Naive thymus-derived CD4-positive, alpha-beta T cell (primary cell): Measurements from ENCODE around the gene STIL. TPM values are rescaled to one million over a fixed set of nuclear protein-coding genes. Genes with fewer than 3 reads are reported as not detected.
"Not testable (repeated sequence)": the region's sequence is repeated elsewhere in the genome, so short reads cannot be mapped to it uniquely, and the experiment has no call there.

Source experiments
- ATAC-seq: fragments of 150-1000 bp; cut with Tn5 transposase; 2 replicates; pipeline ENCODE4 v1.10.0; 2021; ENCODE audit warnings: mild to moderate bottlenecking, moderate library complexity
- CTCF ChIA-PET: fragments of 350-600 bp; sonication (Branson Sonifier 250); formaldehyde crosslinking; loops from one replicate; lab custom pipeline; 2021; ENCODE audit warnings: antibody characterized with exemption; lab: Charles Lee
- POLR2A ChIA-PET: fragments of 350-600 bp; sonication (Branson Sonifier 250); formaldehyde crosslinking; loops from one replicate; lab custom pipeline; 2021; ENCODE audit warnings: antibody characterized with exemption, inconsistent platforms; lab: Charles Lee
- DNase-seq, 9 donors: peaks; one replicate each; pipeline versions ENCODE4 v3.0.0 to v3.0.0-alpha.2; 2020 to 2022; ENCODE audit warnings: mixed read lengths in 1 of 9
- H3K27ac ChIP-seq: one replicate; pipeline ENCODE4 v1.7.0; 2013; ENCODE audit warnings: mild to moderate bottlenecking, low read depth, low read length, moderate library complexity
- H3K27me3 ChIP-seq, 2 donors: one replicate each; pipeline ENCODE4 v1.7.0; 2013; ENCODE audit warnings: low read length in 2 of 2, mild to moderate bottlenecking in 2 of 2, moderate library complexity in 2 of 2; ENCODE audit not compliant: control insufficient read depth in 2 of 2, insufficient read depth in 2 of 2
- H3K36me3 ChIP-seq, 3 experiments: 1 replicate in 2 of 3; 2 replicates in 1 of 3; pipeline ENCODE4 v1.7.0; 2013; ENCODE audit warnings: low read length in 3 of 3, mild to moderate bottlenecking in 3 of 3, moderate library complexity in 1 of 3; ENCODE audit not compliant: insufficient read depth in 3 of 3, control insufficient read depth in 2 of 3
- H3K4me1 ChIP-seq, 2 donors: one replicate each; pipeline ENCODE4 v1.7.0; 2013; ENCODE audit warnings: low read length in 2 of 2, mild to moderate bottlenecking in 2 of 2, moderate library complexity in 1 of 2; ENCODE audit not compliant: control insufficient read depth in 2 of 2, insufficient read depth in 2 of 2
- H3K4me3 ChIP-seq: 2 replicates; pipeline ENCODE4 v1.7.0; 2013; ENCODE audit warnings: mild to moderate bottlenecking, low read length
- H3K9me3 ChIP-seq, 3 experiments: 1 replicate in 2 of 3; 2 replicates in 1 of 3; pipeline ENCODE4 v1.7.0; 2013; ENCODE audit warnings: low read length in 3 of 3; ENCODE audit not compliant: control insufficient read depth in 2 of 3
- H3K27ac Mint-ChIP-seq, 9 donors: one replicate each; pipeline ENCODE4 v1.8.0; 2020 to 2022; ENCODE audit warnings: mixed read lengths in 9 of 9, mild to moderate bottlenecking in 8 of 9, moderate library complexity in 5 of 9, inconsistent platforms in 2 of 9
- H3K27me3 Mint-ChIP-seq, 5 donors: one replicate each; pipeline ENCODE4 v1.8.0; 2021 to 2022; ENCODE audit warnings: mixed read lengths in 5 of 5, mild to moderate bottlenecking in 1 of 5
- H3K36me3 Mint-ChIP-seq, 5 donors: one replicate each; pipeline ENCODE4 v1.8.0; 2020 to 2022; ENCODE audit warnings: mixed read lengths in 5 of 5, mild to moderate bottlenecking in 3 of 5, inconsistent platforms in 1 of 5
- H3K4me1 Mint-ChIP-seq, 7 donors: one replicate each; pipeline ENCODE4 v1.8.0; 2020 to 2022; ENCODE audit warnings: mixed read lengths in 7 of 7, mild to moderate bottlenecking in 3 of 7, inconsistent platforms in 1 of 7
- H3K4me3 Mint-ChIP-seq, 10 donors: one replicate each; pipeline ENCODE4 v1.8.0; 2020 to 2022; ENCODE audit warnings: mild to moderate bottlenecking in 10 of 10, mixed read lengths in 10 of 10, moderate library complexity in 6 of 10, inconsistent platforms in 2 of 10
- H3K9me3 Mint-ChIP-seq, 11 donors: one replicate each; pipeline ENCODE4 v1.8.0; 2020 to 2022; ENCODE audit warnings: mixed read lengths in 11 of 11, mild to moderate bottlenecking in 4 of 11, inconsistent platforms in 1 of 11, moderate library complexity in 1 of 11
- intact Hi-C, 2 donors: fragments of 100-400 bp; cut with micrococcal nuclease; formaldehyde crosslinking; loops; one replicate each; pipeline ENCODE4 v1.15.1; 2023
- polyA plus RNA-seq, 2 donors: library from polyadenylated mRNA; unstranded; fragments of 300-500 nt; fragmentation: Illumina TruSeq; gene quantifications; one replicate each; pipeline ENCODE4 v1.2.3, GENCODE V29; 2021
- total RNA-seq, 6 experiments: library from RNA in 5 of 6; stranded (reverse) in 5 of 6; gene quantifications; 1 replicate in 5 of 6; 2 replicates in 1 of 6; pipeline ENCODE4 v1.2.3 and lab custom pipeline; 2021 to 2026

The STIL gene
- total and polyA plus RNA-seq, 7 experiments from 2014 or later: 0.47 to 28.5 (median 1.4) TPM

- H3K36me3 Mint-ChIP-seq: peaks cover 0 to 17% (median 0%) of the 10 kb centered on the region in 5 donors
- no peaks in the 10 kb centered on the region for H3K9me3 Mint-ChIP-seq
- Histone ChIP-seq H3K4me3 (no peak overlapping the region), H3K4me1 (no peaks in the 10 kb centered on the region), H3K36me3 (no peaks in the 10 kb centered on the region), H3K27me3 (no peaks in the 10 kb centered on the region), H3K27ac (no peak overlapping the region), H3K9me3 (no peaks in the 10 kb centered on the region)
- ChIA-PET POLR2A (no interaction called here), CTCF (no interaction called here)
- no peak for ATAC-seq
- peaks cover 4 to 30% (median 11%) of the 10 kb centered on the region in 7 donors for H3K4me1 Mint-ChIP-seq
- peaks cover 0 to 3% (median 0%) of the 10 kb centered on the region in 5 donors for H3K27me3 Mint-ChIP-seq
- intact Hi-C loops: no loop called here
- H3K27ac Mint-ChIP-seq: no peak overlapping the region
- H3K4me3 Mint-ChIP-seq: no peak overlapping the region
- no peak for DNase-seq
Observed at GRCh38 chr1:47309427-47309826, 4.5 kb downstream of the STIL start.

GRCh38 chr1:47302472-47302871 is 11.5 kb downstream of the STIL start:
- no peaks in the 10 kb centered on the region for H3K4me1 ChIP-seq
- H3K27ac ChIP-seq: no peak overlapping the region
- no peaks in the 10 kb centered on the region for H3K27me3 ChIP-seq
- DNase-seq (no peak), ATAC-seq (no peak)
- H3K4me3 ChIP-seq: no peak overlapping the region
- no peaks in the 10 kb centered on the region for H3K9me3 ChIP-seq
- Mint-ChIP-seq H3K9me3 (no peaks in the 10 kb centered on the region), H3K36me3 (peaks cover 4 to 25% (median 20%) of the 10 kb centered on the region in 5 donors), H3K27ac (no peak overlapping the region), H3K4me3 (no peak overlapping the region), H3K4me1 (peaks cover 0 to 18% (median 0%) of the 10 kb centered on the region in 7 donors), H3K27me3 (no peaks in the 10 kb centered on the region)
- intact Hi-C loops: no loop called here
- ChIA-PET CTCF (no interaction called here), POLR2A (no interaction called here)
- no peaks in the 10 kb centered on the region for H3K36me3 ChIP-seq

GRCh38 chr1:47298025-47298699 is 15.8 kb downstream of the STIL start:
- no peaks in the 10 kb centered on the region for H3K27me3 ChIP-seq
- H3K36me3 ChIP-seq: no peaks in the 10 kb centered on the region
- DNase-seq (no peak), ATAC-seq (no peak)
- Mint-ChIP-seq H3K27ac (no peak overlapping the region), H3K36me3 (peaks cover 4 to 20% (median 18%) of the 10 kb centered on the region in 5 donors), H3K27me3 (no peaks in the 10 kb centered on the region), H3K4me3 (no peak overlapping the region), H3K4me1 (peaks cover 0 to 6% (median 0%) of the 10 kb centered on the region in 7 donors), H3K9me3 (no peaks in the 10 kb centered on the region)
- POLR2A ChIA-PET: no interaction called here
- H3K9me3 ChIP-seq: no peaks in the 10 kb centered on the region
- CTCF ChIA-PET: no interaction called here
- H3K4me1 ChIP-seq: no peaks in the 10 kb centered on the region
- intact Hi-C loops: no loop called here
- no peak overlapping the region for H3K4me3 ChIP-seq
- no peak overlapping the region for H3K27ac ChIP-seq

- no peaks in the 10 kb centered on the region for H3K36me3 ChIP-seq
- H3K27ac Mint-ChIP-seq: no peak overlapping the region
- ATAC-seq: no peak
Observed at GRCh38 chr1:47295579-47295978, 18.4 kb downstream of the STIL start.

GRCh38 chr1:47294863-47295262 is 19.1 kb downstream of the STIL start:
- H3K9me3 Mint-ChIP-seq, H3K27me3 Mint-ChIP-seq, H3K4me3 ChIP-seq, H3K4me3 Mint-ChIP-seq, ATAC-seq, CTCF ChIA-PET, H3K36me3 ChIP-seq, H3K4me1 Mint-ChIP-seq, H3K27me3 ChIP-seq, H3K27ac Mint-ChIP-seq, H3K4me1 ChIP-seq, H3K27ac ChIP-seq, H3K9me3 ChIP-seq, POLR2A ChIA-PET, DNase-seq, intact Hi-C loops, H3K36me3 Mint-ChIP-seq: not testable (repeated sequence)

More at GRCh38 chr1:47295579-47295978, 18.4 kb downstream of the STIL start:
- intact Hi-C loops: no loop called here
- Histone ChIP-seq H3K4me1 (no peaks in the 10 kb centered on the region), H3K9me3 (no peaks in the 10 kb centered on the region), H3K4me3 (no peak overlapping the region), H3K27me3 (no peaks in the 10 kb centered on the region), H3K27ac (no peak overlapping the region)
- H3K4me1 Mint-ChIP-seq: no peaks in the 10 kb centered on the region
- ChIA-PET CTCF (no interaction called here), POLR2A (no interaction called here)
- H3K4me3 Mint-ChIP-seq: no peak overlapping the region
- H3K27me3 Mint-ChIP-seq: no peaks in the 10 kb centered on the region
- H3K9me3 Mint-ChIP-seq: no peaks in the 10 kb centered on the region
- H3K36me3 Mint-ChIP-seq: peaks cover 0 to 10% (median 1%) of the 10 kb centered on the region in 5 donors
- no peak for DNase-seq

- CTCF ChIA-PET, POLR2A ChIA-PET, H3K4me3 ChIP-seq, H3K36me3 ChIP-seq, H3K4me3 Mint-ChIP-seq, H3K27me3 ChIP-seq, H3K4me1 Mint-ChIP-seq, intact Hi-C loops, H3K9me3 ChIP-seq, H3K27ac ChIP-seq, DNase-seq, H3K9me3 Mint-ChIP-seq, H3K27ac Mint-ChIP-seq, ATAC-seq, H3K4me1 ChIP-seq, H3K27me3 Mint-ChIP-seq: not testable (repeated sequence)
- peaks cover 0 to 12% (median 0%) of the 10 kb centered on the region in 5 donors for H3K36me3 Mint-ChIP-seq
Observed at GRCh38 chr1:47288116-47288515, 25.8 kb downstream of the STIL start.

GRCh38 chr1:47280142-47280541 is 33.8 kb downstream of the STIL start:
- Mint-ChIP-seq H3K27ac (no peak overlapping the region), H3K36me3 (peaks cover 0 to 21% (median 6%) of the 10 kb centered on the region in 5 donors), H3K4me1 (peaks cover 0 to 13% (median 0%) of the 10 kb centered on the region in 7 donors), H3K27me3 (no peaks in the 10 kb centered on the region), H3K4me3 (no peak overlapping the region), H3K9me3 (no peaks in the 10 kb centered on the region)
- no peak overlapping the region for H3K4me3 ChIP-seq
- POLR2A ChIA-PET: no interaction called here
- no peak for ATAC-seq
- no peak overlapping the region for H3K27ac ChIP-seq
- H3K9me3 ChIP-seq: no peaks in the 10 kb centered on the region
- CTCF ChIA-PET: no interaction called here
- DNase-seq: no peak
- peaks cover 0 to 7% (median 0%) of the 10 kb centered on the region in 3 experiments for H3K36me3 ChIP-seq
- intact Hi-C loops: no loop called here
- H3K4me1 ChIP-seq: no peaks in the 10 kb centered on the region
- H3K27me3 ChIP-seq: no peaks in the 10 kb centered on the region
